Adrenal gland (tissue), 12 donors: ENCODE measurements around the gene INPP4B. TPM values are rescaled to one million over a fixed set of nuclear protein-coding genes. Genes with fewer than 3 reads are reported as not detected.

Source experiments
- DNase-seq, 7 donors: peaks; one replicate each; pipeline ENCODE4 v3.0.0-alpha.2; 2019 to 2020
- H3K27ac ChIP-seq, 5 donors: fragments of 200-600 bp; sonication (generic) in 4 of 5; 1 replicate in 3 of 5; 2 replicates in 2 of 5; pipeline versions ENCODE4 v1.5.1 to v1.8.0; 2016 to 2020; ENCODE audit warnings: mild to moderate bottlenecking in 1 of 5
- H3K27me3 ChIP-seq: fragments of 200-600 bp; 2 replicates; pipeline ENCODE4 v1.8.0; 2021
- H3K36me3 ChIP-seq, 2 donors: fragments of 200-600 bp; replicated peaks in 1 of 2; 1 replicate in 1 of 2; 2 replicates in 1 of 2; pipeline versions ENCODE4 v1.5.1 to v1.8.0; 2018 to 2022
- H3K4me1 ChIP-seq, 2 donors: fragments of 200-600 bp; replicated peaks in 1 of 2; 1 replicate in 1 of 2; 2 replicates in 1 of 2; pipeline versions ENCODE4 v1.5.1 to v1.8.0; 2018 to 2021
- H3K4me3 ChIP-seq, 4 donors: fragments of 200-600 bp; sonication (generic) in 3 of 4; one replicate each; pipeline ENCODE4 v1.5.1; 2016 to 2018
- H3K9me3 ChIP-seq, 3 donors: fragments of 200-600 bp; sonication (generic) in 1 of 3; replicated peaks in 1 of 3; 1 replicate in 2 of 3; 2 replicates in 1 of 3; pipeline versions ENCODE4 v1.5.1 to v1.8.0; 2016 to 2021
- CTCF ChIP-seq, 6 experiments: fragments of 450-650 bp in 4 of 6; fragments of 200-600 bp in 2 of 6; sonication (generic) in 1 of 6; IDR thresholded peaks; 1 replicate in 5 of 6; 2 replicates in 1 of 6; pipeline versions ENCODE4 v1.5.1 to v1.8.0; 2016 to 2021; ENCODE audit warnings: antibody characterized with exemption in 6 of 6, mild to moderate bottlenecking in 2 of 6, moderate library complexity in 1 of 6
- POLR2A ChIP-seq, 2 donors: fragments of 450-650 bp; IDR thresholded peaks; one replicate each; pipeline ENCODE4 v1.6.1; 2017; ENCODE audit warnings: antibody characterized with exemption in 2 of 2, mild to moderate bottlenecking in 2 of 2, moderate library complexity in 1 of 2
- WGBS, 4 donors: extraction: QIAGEN DNeasy Blood & Tissue Kit in 2 of 4; methylation state at CpG; one replicate each; pipeline versions ENCODE4 v1.1.5 to v1.1.7; 2013 to 2017; 5-methylcytosine and 5-hydroxymethylcytosine counted together
- intact Hi-C, 2 donors: fragments of 100-400 bp; cut with DNase I; formaldehyde crosslinking; loops; one replicate each; pipeline versions ENCODE4 v1.14.1 to v1.15.0; 2022 to 2023
- polyA plus RNA-seq, 3 donors: library from polyadenylated mRNA; stranded (reverse); fragments of 200-250 nt in 2 of 3; fragments of 350-450 nt in 1 of 3; fragmentation: Illumina TruSeq in 1 of 3; extraction: RNeasy Lipid Tissue Mini Kit (QIAGEN cat#74804) in 1 of 3; gene quantifications; one replicate each; pipeline ENCODE4 v1.2.3, GENCODE V29; 2013 to 2014
- total RNA-seq, 9 donors: library from RNA; depleted of rRNA in 4 of 9; stranded (reverse); fragments of >200 nt in 4 of 9; fragments of 120-200 nt in 1 of 9; fragmentation: NEBNext Ultra II Directional in 1 of 9; extraction: Animal tissue kit (Norgen Biotek cat#: 25700) in 1 of 9; gene quantifications; one replicate each; pipeline versions ENCODE4 v1.1.0 to v1.2.4, GENCODE V29; 2013 to 2023
- donor health status: healthy with polysubstance abuse.
- donor health status: Bipolar disorder and iron deficiency.
- donor health status: DM: yes; HTN: yes; CAD: no.
- donor health status: DM: no; HTN: no; CAD: no.
- donor health status: DM: no; HTN: no; CAD: no.
- donor health status: DM: yes; HTN: yes; CAD: no.

INPP4B gene
- total and polyA plus RNA-seq, 12 donors: 2.2 to 21.6 (median 11.8) TPM

GRCh38 chr4:142530728-142531127 is 315.4 kb downstream of the INPP4B start:
- 78 to 91% (median 82%) methylated on average over 1 of the region's 1 CpG for WGBS, 4 donors
- intact Hi-C loops: no loop called here
- Histone ChIP-seq H3K36me3 (no peaks in the 10 kb centered on the region), H3K27me3 (no peaks in the 10 kb centered on the region), H3K4me1 (peaks cover 0 to 6% of the 10 kb centered on the region in 2 donors), H3K9me3 (no peaks in the 10 kb centered on the region), H3K4me3 (no peak overlapping the region), H3K27ac (no peak overlapping the region)
- TF ChIP-seq CTCF (IDR thresholded peaks at IDR 0.05) (no peak), POLR2A (IDR thresholded peaks at IDR 0.05) (no peak)
- no peak for DNase-seq

- H3K36me3 ChIP-seq: no peaks in the 10 kb centered on the region
- H3K4me3 ChIP-seq: no peak overlapping the region
- no peaks in the 10 kb centered on the region for H3K9me3 ChIP-seq
- TF ChIP-seq CTCF (IDR thresholded peaks at IDR 0.05) (no peak), POLR2A (IDR thresholded peaks at IDR 0.05) (no peak)
- intact Hi-C loops: no loop called here
- H3K27me3 ChIP-seq: no peaks in the 10 kb centered on the region
- H3K27ac ChIP-seq: no peak overlapping the region
- WGBS, 4 donors: 62 to 86% (median 81%) methylated on average over 1 of the region's 1 CpG
- H3K4me1 ChIP-seq: peaks cover 0 to 6% of the 10 kb centered on the region in 2 donors
- DNase-seq: no peak
Observed at GRCh38 chr4:142528433-142528832, 317.7 kb downstream of the INPP4B start.

- no peak for TF ChIP-seq CTCF (IDR thresholded peaks at IDR 0.05)
- no peak for TF ChIP-seq POLR2A (IDR thresholded peaks at IDR 0.05)
- Histone ChIP-seq H3K4me1 (no peaks in the 10 kb centered on the region), H3K27me3 (no peaks in the 10 kb centered on the region), H3K9me3 (no peaks in the 10 kb centered on the region), H3K27ac (no peak overlapping the region), H3K36me3 (no peaks in the 10 kb centered on the region), H3K4me3 (no peak overlapping the region)
- intact Hi-C loops: no loop called here
- DNase-seq: no peak
- 77 to 81% (median 79%) methylated on average over 3 of the region's 3 CpGs for WGBS, 4 donors
Observed at GRCh38 chr4:142523111-142523510, 323.0 kb downstream of the INPP4B start.

- Histone ChIP-seq H3K36me3 (no peaks in the 10 kb centered on the region), H3K4me1 (no peaks in the 10 kb centered on the region), H3K9me3 (no peaks in the 10 kb centered on the region), H3K27me3 (no peaks in the 10 kb centered on the region), H3K4me3 (no peak overlapping the region), H3K27ac (no peak overlapping the region)
- no peak for DNase-seq
- TF ChIP-seq POLR2A (IDR thresholded peaks at IDR 0.05): no peak
- TF ChIP-seq CTCF (IDR thresholded peaks at IDR 0.05): no peak
- intact Hi-C loops: no loop called here
Observed at GRCh38 chr4:142519342-142519741, 326.8 kb downstream of the INPP4B start.
